H1 (cell line): ENCODE data around the gene STX11. TPM values are rescaled to one million over a fixed set of nuclear protein-coding genes. Genes with fewer than 3 reads are reported as not detected.

ENCODE experiments used
- GABPA ChIP-seq: IDR thresholded peaks from 2 replicates; pipeline ENCODE4 v1.6.1; 2011; ENCODE audit warnings: mild to moderate bottlenecking, low read length, moderate library complexity, borderline replicate concordance; ENCODE audit not compliant: insufficient read depth
- NANOG ChIP-seq: IDR thresholded peaks from 2 replicates; pipeline ENCODE4 v1.6.1; 2011; ENCODE audit warnings: low read length, low read depth, mild to moderate bottlenecking, inconsistent platforms; ENCODE audit not compliant: insufficient read depth, poor library complexity, severe bottlenecking
- SP2 ChIP-seq: IDR thresholded peaks from 2 replicates; pipeline ENCODE4 v1.6.1; 2012; ENCODE audit warnings: mild to moderate bottlenecking, low read length, inconsistent platforms
- TCF12 ChIP-seq: IDR thresholded peaks from 2 replicates; pipeline ENCODE4 v1.6.1; 2011; ENCODE audit warnings: low read depth, mild to moderate bottlenecking, low read length
- polyA plus RNA-seq, 7 experiments: library from polyadenylated mRNA; depleted of rRNA in 3 of 7; stranded (reverse) in 5 of 7; unstranded in 2 of 7; fragments of >200 nt in 5 of 7; fragments of 200-250 nt in 2 of 7; gene quantifications; 1 replicate in 5 of 7; 2 replicates in 1 of 7; 4 replicates in 1 of 7; pipeline versions ENCODE4 v1.2.1 to v1.2.3, GENCODE V29; 2011 to 2013; ENCODE audit warnings: missing spikeins in 2 of 7, mixed read lengths in 2 of 7
- total RNA-seq: library from RNA; stranded (reverse); fragmentation: NEBNext Ultra II Directional; extraction: Animal tissue kit (Norgen Biotek cat#: 25700); gene quantifications from 2 replicates; pipeline ENCODE4 v1.2.1, GENCODE V29; 2021
- TF ChIP-seq, protein P1 (sequence below): fragments of 300-600 bp; sonication (generic); IDR thresholded peaks from 2 replicates; pipeline ENCODE4 v1.7.1; 2012; ENCODE audit warnings: low read length, moderate library complexity, mild to moderate bottlenecking, inconsistent platforms; ENCODE audit not compliant: insufficient replicate concordance

The STX11 gene
- total and polyA plus RNA-seq, 2 of the 8 experiments (the other 6 are each of a cell fraction or from before 2014, with no cell fraction given) = 0.15 to 0.34 TPM

DNA sequence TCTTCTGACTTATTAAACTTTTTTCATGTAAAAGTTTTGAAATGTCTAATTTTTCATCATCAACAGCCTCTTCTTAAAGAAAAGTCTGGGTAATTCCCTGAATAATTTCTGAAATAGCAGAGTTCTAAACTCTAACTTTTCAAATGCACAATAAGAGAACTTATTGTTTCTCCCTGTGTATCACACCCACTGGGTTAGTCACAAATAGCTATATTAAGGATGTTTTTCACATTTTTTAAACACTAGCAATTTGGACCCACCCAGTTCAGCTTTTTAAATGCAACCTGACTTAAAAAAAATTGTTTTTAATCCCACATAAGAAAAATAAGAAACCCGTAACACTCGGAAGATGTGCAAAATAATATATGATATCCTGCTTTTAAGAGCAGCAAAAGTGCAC, 73.4 kb downstream of the STX11 start (continued):
- TF ChIP-seq, protein P1, sequence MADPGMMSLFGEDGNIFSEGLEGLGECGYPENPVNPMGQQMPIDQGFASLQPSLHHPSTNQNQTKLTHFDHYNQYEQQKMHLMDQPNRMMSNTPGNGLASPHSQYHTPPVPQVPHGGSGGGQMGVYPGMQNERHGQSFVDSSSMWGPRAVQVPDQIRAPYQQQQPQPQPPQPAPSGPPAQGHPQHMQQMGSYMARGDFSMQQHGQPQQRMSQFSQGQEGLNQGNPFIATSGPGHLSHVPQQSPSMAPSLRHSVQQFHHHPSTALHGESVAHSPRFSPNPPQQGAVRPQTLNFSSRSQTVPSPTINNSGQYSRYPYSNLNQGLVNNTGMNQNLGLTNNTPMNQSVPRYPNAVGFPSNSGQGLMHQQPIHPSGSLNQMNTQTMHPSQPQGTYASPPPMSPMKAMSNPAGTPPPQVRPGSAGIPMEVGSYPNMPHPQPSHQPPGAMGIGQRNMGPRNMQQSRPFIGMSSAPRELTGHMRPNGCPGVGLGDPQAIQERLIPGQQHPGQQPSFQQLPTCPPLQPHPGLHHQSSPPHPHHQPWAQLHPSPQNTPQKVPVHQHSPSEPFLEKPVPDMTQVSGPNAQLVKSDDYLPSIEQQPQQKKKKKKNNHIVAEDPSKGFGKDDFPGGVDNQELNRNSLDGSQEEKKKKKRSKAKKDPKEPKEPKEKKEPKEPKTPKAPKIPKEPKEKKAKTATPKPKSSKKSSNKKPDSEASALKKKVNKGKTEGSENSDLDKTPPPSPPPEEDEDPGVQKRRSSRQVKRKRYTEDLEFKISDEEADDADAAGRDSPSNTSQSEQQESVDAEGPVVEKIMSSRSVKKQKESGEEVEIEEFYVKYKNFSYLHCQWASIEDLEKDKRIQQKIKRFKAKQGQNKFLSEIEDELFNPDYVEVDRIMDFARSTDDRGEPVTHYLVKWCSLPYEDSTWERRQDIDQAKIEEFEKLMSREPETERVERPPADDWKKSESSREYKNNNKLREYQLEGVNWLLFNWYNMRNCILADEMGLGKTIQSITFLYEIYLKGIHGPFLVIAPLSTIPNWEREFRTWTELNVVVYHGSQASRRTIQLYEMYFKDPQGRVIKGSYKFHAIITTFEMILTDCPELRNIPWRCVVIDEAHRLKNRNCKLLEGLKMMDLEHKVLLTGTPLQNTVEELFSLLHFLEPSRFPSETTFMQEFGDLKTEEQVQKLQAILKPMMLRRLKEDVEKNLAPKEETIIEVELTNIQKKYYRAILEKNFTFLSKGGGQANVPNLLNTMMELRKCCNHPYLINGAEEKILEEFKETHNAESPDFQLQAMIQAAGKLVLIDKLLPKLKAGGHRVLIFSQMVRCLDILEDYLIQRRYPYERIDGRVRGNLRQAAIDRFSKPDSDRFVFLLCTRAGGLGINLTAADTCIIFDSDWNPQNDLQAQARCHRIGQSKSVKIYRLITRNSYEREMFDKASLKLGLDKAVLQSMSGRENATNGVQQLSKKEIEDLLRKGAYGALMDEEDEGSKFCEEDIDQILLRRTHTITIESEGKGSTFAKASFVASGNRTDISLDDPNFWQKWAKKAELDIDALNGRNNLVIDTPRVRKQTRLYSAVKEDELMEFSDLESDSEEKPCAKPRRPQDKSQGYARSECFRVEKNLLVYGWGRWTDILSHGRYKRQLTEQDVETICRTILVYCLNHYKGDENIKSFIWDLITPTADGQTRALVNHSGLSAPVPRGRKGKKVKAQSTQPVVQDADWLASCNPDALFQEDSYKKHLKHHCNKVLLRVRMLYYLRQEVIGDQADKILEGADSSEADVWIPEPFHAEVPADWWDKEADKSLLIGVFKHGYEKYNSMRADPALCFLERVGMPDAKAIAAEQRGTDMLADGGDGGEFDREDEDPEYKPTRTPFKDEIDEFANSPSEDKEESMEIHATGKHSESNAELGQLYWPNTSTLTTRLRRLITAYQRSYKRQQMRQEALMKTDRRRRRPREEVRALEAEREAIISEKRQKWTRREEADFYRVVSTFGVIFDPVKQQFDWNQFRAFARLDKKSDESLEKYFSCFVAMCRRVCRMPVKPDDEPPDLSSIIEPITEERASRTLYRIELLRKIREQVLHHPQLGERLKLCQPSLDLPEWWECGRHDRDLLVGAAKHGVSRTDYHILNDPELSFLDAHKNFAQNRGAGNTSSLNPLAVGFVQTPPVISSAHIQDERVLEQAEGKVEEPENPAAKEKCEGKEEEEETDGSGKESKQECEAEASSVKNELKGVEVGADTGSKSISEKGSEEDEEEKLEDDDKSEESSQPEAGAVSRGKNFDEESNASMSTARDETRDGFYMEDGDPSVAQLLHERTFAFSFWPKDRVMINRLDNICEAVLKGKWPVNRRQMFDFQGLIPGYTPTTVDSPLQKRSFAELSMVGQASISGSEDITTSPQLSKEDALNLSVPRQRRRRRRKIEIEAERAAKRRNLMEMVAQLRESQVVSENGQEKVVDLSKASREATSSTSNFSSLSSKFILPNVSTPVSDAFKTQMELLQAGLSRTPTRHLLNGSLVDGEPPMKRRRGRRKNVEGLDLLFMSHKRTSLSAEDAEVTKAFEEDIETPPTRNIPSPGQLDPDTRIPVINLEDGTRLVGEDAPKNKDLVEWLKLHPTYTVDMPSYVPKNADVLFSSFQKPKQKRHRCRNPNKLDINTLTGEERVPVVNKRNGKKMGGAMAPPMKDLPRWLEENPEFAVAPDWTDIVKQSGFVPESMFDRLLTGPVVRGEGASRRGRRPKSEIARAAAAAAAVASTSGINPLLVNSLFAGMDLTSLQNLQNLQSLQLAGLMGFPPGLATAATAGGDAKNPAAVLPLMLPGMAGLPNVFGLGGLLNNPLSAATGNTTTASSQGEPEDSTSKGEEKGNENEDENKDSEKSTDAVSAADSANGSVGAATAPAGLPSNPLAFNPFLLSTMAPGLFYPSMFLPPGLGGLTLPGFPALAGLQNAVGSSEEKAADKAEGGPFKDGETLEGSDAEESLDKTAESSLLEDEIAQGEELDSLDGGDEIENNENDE = no peak
- TF ChIP-seq TCF12 (no peak), SP2 (no peak), GABPA (no peak), NANOG (no peak)
